ENCODE data around the gene KCNH2.

KCNH2 gene

GRCh38 chr7:150990416-150991186, 12.5 kb upstream of the KCNH2 start, which contains the start of gene NOS3:
TSS of gene NOS3 (plus strand) at chr7:150991017. CDS start at chr7:150993804, 2,787 bp downstream.
- Histone ChIP-seq H4K20me1 (peaks cover 10% of the 10 kb centered on the region), H3K4me1 (peaks cover 75% of the 10 kb centered on the region), H3K9ac (0 out of 2 replicates have a peak within 1 kb of the TSS, but pooled peaks have one; percentile 70), H3K27ac (peak within 1 kb of the TSS; percentile 77), H3K9me3 (peaks cover 18% of the 10 kb centered on the region), H3K4me2 (peak within 1 kb of the TSS; percentile 88), H3K27me3 (no peaks in the 10 kb centered on the region), H3K36me3 (peaks cover 6% of the 10 kb centered on the region; the same call in 1 of the 2 replicates), H3K4me3 (no peak within 1 kb of the TSS)
- TF ChIP-seq Cebpa-rat (IDR thresholded peaks at IDR 0.05) = no peak

GRCh38 chr7:150989456-150989855, 11.3 kb upstream of the KCNH2 start:
- Histone ChIP-seq H3K36me3 (peaks cover 6% of the 10 kb centered on the region; the same call in 1 of the 2 replicates), H3K9me3 (peaks cover 18% of the 10 kb centered on the region), H3K27ac (peak overlapping the region; percentile 77), H3K4me2 (peak overlapping the region; percentile 88), H3K4me3 (no peak overlapping the region), H4K20me1 (peaks cover 19% of the 10 kb centered on the region), H3K9ac (peak overlapping the region; percentile 70), H3K27me3 (no peaks in the 10 kb centered on the region), H3K4me1 (peaks cover 67% of the 10 kb centered on the region)
- no peak for TF ChIP-seq Cebpa-rat (IDR thresholded peaks at IDR 0.05)

GRCh38 chr7:150988230-150989226, 10.4 kb upstream of the KCNH2 start:
- Histone ChIP-seq H3K4me2 (peak overlapping the region; percentile 88), H3K36me3 (peaks cover 6% of the 10 kb centered on the region; the same call in 1 of the 2 replicates), H3K9me3 (peaks cover 18% of the 10 kb centered on the region), H3K27ac (peak overlapping the region; percentile 77), H3K4me1 (peaks cover 58% of the 10 kb centered on the region), H3K27me3 (no peaks in the 10 kb centered on the region), H3K4me3 (peak overlapping the region; percentile 55), H3K9ac (peak overlapping the region; percentile 70), H4K20me1 (peaks cover 28% of the 10 kb centered on the region)
- no peak for TF ChIP-seq Cebpa-rat (IDR thresholded peaks at IDR 0.05)

GRCh38 chr7:150986556-150986955, 8.4 kb upstream of the KCNH2 start:
- peaks cover 51% of the 10 kb centered on the region for H3K4me1 ChIP-seq
- H4K20me1 ChIP-seq = peaks cover 40% of the 10 kb centered on the region
- H3K4me3 ChIP-seq = no peak overlapping the region
- peaks cover 6% of the 10 kb centered on the region for H3K27me3 ChIP-seq
- peaks cover 16% of the 10 kb centered on the region for H3K9me3 ChIP-seq
- H3K9ac ChIP-seq = no peak overlapping the region
- peaks cover 6% of the 10 kb centered on the region; the same call in 1 of the 2 replicates for H3K36me3 ChIP-seq
- H3K4me2 ChIP-seq = peak overlapping the region; percentile 88
- no peak overlapping the region for H3K27ac ChIP-seq
- TF ChIP-seq Cebpa-rat (IDR thresholded peaks at IDR 0.05) = no peak

- Histone ChIP-seq H3K4me1 (peaks cover 51% of the 10 kb centered on the region), H3K27ac (no peak overlapping the region), H3K4me2 (peak overlapping the region; percentile 88), H3K27me3 (peaks cover 11% of the 10 kb centered on the region), H3K9me3 (peaks cover 12% of the 10 kb centered on the region), H3K9ac (no peak overlapping the region), H4K20me1 (peaks cover 40% of the 10 kb centered on the region), H3K36me3 (peaks cover 1% of the 10 kb centered on the region; the same call in 1 of the 2 replicates), H3K4me3 (no peak overlapping the region)
- TF ChIP-seq Cebpa-rat (IDR thresholded peaks at IDR 0.05) = no peak
Observed at GRCh38 chr7:150986099-150986512, 8.0 kb upstream of the KCNH2 start.

GRCh38 chr7:150983893-150984368, 5.8 kb upstream of the KCNH2 start:
- peaks cover 28% of the 10 kb centered on the region for H3K27me3 ChIP-seq
- H3K4me2 ChIP-seq = no peak overlapping the region
- no peak overlapping the region for H3K4me3 ChIP-seq
- H3K27ac ChIP-seq = no peak overlapping the region
- no peaks in the 10 kb centered on the region for H3K9me3 ChIP-seq
- no peak overlapping the region for H3K9ac ChIP-seq
- peaks cover 50% of the 10 kb centered on the region for H3K4me1 ChIP-seq
- peaks cover 54% of the 10 kb centered on the region for H4K20me1 ChIP-seq
- H3K36me3 ChIP-seq = no peaks in the 10 kb centered on the region
- TF ChIP-seq Cebpa-rat (IDR thresholded peaks at IDR 0.05) = no peak

- H3K4me1 ChIP-seq = peaks cover 42% of the 10 kb centered on the region
- no peak overlapping the region for H3K4me3 ChIP-seq
- H3K4me2 ChIP-seq = no peak overlapping the region
- H3K36me3 ChIP-seq = no peaks in the 10 kb centered on the region
- H3K27me3 ChIP-seq = peaks cover 28% of the 10 kb centered on the region
- no peak for TF ChIP-seq Cebpa-rat (IDR thresholded peaks at IDR 0.05)
- no peaks in the 10 kb centered on the region for H3K9me3 ChIP-seq
- no peak overlapping the region for H3K27ac ChIP-seq
- H4K20me1 ChIP-seq = peaks cover 54% of the 10 kb centered on the region
- no peak overlapping the region for H3K9ac ChIP-seq
Observed at GRCh38 chr7:150982351-150982750, 4.2 kb upstream of the KCNH2 start.

GRCh38 chr7:150981644-150982043, 3.5 kb upstream of the KCNH2 start:
- Histone ChIP-seq H3K27ac (no peak overlapping the region), H3K9me3 (no peaks in the 10 kb centered on the region), H3K36me3 (no peaks in the 10 kb centered on the region), H3K4me3 (no peak overlapping the region), H3K9ac (no peak overlapping the region), H3K4me1 (peaks cover 42% of the 10 kb centered on the region), H3K27me3 (peaks cover 28% of the 10 kb centered on the region), H3K4me2 (no peak overlapping the region), H4K20me1 (peaks cover 52% of the 10 kb centered on the region)
- no peak for TF ChIP-seq Cebpa-rat (IDR thresholded peaks at IDR 0.05)

- Histone ChIP-seq H3K9ac (no peak overlapping the region), H4K20me1 (peaks cover 52% of the 10 kb centered on the region), H3K36me3 (no peaks in the 10 kb centered on the region), H3K4me3 (no peak overlapping the region), H3K27ac (no peak overlapping the region), H3K4me2 (no peak overlapping the region), H3K27me3 (peaks cover 28% of the 10 kb centered on the region), H3K9me3 (no peaks in the 10 kb centered on the region), H3K4me1 (peaks cover 41% of the 10 kb centered on the region)
- no peak for TF ChIP-seq Cebpa-rat (IDR thresholded peaks at IDR 0.05)
Observed at GRCh38 chr7:150980663-150981062, 2.5 kb upstream of the KCNH2 start.
